Measurements from ENCODE around the gene KCNK13.
"Not testable (repeated sequence)": the region's sequence is repeated elsewhere in the genome, so short reads cannot be mapped to it uniquely, and the experiment has no call there.

The KCNK13 gene

GRCh38 chr14:90060965-90061684 lies 669 bp upstream of the KCNK13 start:
- DNase-seq (ENCODE audit: low spot score): no peak

DNA sequence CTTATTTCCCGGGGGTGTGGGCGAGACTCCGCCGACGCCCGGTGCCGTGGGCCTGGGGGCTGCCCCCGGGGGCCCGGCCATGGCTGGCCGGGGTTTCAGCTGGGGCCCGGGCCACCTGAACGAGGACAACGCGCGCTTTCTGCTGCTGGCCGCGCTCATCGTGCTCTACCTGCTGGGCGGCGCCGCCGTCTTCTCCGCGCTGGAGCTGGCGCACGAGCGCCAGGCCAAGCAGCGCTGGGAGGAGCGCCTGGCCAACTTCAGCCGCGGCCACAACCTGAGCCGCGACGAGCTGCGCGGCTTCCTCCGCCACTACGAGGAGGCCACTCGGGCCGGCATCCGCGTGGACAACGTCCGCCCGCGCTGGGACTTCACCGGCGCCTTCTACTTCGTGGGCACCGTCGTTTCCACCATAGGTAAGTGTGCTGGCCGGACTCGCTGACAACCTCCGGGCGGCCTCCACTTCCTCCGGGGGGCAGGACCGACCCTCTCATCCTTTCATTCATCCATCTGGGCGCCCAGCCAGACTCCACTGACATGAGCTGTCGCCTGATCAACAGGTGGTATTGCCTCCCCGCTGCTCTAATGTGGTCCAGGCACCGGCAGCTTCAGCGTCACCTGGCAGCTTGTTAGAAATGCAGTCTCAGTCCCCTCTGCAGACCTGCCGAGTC lies 467 bp downstream of the KCNK13 start:
- no peak for DNase-seq (ENCODE audit: low spot score)

DNA sequence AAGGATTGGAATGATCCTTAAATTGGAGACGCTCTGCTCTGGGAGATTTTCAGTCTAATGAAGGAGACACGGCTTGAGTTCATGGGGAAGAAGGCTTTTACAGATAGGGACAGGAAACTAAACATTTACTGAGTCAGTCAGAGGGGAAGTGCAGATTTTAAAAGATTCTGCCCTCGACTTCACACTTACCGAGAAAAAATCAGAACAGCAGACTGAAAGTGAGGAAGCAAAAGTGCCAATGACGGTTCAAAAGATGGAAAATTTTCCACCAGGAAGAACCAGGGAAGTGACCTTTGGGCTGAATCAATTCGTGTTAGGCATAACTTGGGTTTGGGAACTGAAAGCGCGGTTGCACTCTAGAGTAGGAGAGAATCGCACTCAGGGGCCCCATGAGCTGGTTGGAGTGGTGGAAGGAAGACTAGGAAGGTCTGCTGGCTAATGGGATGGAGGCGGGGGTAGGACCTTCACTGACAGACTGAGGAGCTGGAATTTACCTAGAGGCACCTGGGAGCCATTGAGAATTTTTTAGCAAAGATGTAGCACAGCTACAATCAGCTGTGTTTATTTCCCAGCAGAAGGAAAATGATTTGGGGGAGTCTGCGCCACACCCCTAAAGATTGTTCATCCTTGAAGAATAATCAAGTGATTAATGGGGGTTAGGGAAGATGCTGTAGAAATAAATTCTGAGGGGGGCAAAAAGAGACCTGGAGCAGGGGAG lies 1.2 kb downstream of the KCNK13 start:
- DNase-seq (ENCODE audit: low spot score): no peak

GRCh38 chr14:90072350-90072749 lies 10.6 kb downstream of the KCNK13 start:
- no peak for DNase-seq (ENCODE audit: low spot score)

DNA sequence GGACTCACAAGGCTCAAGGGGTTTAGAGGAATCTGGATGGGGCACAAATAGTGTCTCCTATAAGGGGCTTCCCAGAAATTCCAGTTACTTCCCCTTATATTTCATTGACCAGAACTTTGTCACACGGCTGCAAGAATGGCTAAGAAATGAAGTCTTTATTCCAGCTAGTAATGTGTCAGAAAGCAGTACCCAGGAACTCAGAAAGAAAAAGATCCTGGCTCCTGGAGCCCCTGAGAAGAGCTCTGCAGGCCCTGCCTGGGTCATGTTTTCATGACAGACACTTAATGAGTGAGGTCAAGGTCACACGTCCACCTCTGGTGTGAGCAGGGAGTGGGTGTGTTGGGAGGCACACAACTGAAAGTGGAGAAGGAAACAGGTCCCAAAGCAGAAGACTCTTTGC lies 17.8 kb downstream of the KCNK13 start:
- no peak for DNase-seq (ENCODE audit: low spot score)

DNA sequence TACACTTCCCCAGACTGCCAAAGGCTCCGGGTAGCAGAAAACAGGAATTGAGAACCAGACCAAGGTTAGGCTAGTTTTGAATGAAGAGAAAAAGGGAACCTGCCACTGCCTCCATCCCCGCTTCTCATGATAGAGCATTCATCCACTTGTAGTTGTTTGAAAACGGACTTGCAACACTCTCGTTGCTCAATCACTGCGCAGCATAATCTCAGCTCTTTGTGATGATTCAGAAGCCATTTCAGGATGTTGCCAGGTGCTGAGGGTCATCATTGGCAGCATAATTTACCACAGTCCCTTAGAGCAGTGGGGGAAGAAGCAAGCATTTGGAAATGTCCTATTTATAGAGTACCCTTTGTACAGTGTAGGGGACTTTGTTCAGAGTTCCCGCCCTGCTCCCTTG lies 25.6 kb downstream of the KCNK13 start:
- peak; percentile 81 for DNase-seq (ENCODE audit: low spot score)

DNA sequence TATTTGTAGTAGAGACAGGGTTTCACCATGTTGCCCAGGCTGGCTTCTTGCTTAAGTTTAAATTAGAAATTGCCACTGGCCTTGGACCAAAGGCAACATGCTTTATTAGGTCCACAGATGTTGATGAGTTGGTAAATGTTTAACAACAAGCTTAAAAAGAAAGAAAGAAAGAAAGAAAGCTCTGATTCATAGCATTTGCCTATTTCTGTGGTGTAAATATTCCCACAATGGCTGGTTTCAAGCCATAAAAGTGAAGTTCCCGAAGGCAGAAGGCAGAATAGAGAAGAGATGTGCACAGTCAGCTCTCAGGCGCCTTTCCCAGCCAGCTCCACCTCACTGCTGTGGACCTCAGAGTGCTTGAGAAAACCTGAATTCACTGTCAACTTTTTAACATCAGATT lies 26.4 kb downstream of the KCNK13 start:
- no peak for DNase-seq (ENCODE audit: low spot score)

DNA sequence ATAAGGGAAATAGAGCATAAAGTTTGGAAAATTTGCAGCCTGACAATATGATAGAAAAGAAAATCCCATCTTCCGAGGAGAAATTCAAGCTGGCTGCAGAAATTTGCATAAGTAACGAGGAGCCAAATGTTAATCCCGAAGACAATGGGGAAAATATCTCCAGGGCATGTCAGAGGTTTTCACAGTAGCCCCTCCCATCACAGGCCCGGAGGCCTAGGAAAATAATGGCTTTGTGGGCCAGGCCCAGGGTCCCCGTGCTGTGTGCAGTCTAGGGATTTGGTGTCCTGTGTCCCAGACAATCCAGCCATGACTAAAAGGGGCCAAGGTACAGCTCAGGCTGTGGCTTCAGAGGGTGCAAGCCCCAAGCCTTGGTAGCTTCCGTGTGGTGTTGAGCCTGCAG lies 27.7 kb downstream of the KCNK13 start:
- not testable (repeated sequence) for DNase-seq (ENCODE audit: low spot score)

- no peak for DNase-seq (ENCODE audit: low spot score)
These were observed 29.6 kb downstream of the KCNK13 start for GRCh38 chr14:90091393-90091792.

DNA sequence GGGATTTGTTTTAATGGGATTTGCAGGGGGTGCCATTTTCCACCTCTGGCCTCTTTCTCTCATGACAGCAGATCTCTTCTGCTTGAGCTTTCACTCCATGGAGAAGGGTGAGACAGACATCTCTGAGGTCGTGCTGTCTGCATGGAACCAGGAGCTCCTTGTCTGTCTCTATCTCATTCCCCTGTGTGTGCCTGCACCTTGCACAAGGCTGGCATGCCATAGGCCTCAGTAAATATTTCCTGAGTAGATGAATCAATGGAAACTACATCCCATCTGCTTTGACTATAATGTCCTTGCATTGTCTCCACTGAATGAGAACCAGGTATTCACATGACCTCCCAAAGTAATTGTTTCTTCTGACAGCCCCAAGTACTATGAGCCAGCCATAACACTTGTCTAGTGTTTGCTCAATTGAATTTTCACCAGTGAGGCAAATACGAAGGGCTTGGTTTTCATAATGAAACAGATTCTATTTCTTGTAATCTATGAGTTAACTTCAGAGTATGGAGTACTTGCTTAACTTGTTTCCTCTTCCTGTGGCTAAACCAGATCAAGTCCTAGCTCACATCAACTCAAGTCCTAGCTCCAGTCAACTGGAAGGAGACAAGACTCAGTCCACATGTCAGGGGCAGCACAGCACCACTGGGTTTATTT lies 32.3 kb downstream of the KCNK13 start:
- DNase-seq (ENCODE audit: low spot score): no peak

- DNase-seq (ENCODE audit: low spot score): no peak
These were observed 33.3 kb downstream of the KCNK13 start for GRCh38 chr14:90095096-90095495.

DNA sequence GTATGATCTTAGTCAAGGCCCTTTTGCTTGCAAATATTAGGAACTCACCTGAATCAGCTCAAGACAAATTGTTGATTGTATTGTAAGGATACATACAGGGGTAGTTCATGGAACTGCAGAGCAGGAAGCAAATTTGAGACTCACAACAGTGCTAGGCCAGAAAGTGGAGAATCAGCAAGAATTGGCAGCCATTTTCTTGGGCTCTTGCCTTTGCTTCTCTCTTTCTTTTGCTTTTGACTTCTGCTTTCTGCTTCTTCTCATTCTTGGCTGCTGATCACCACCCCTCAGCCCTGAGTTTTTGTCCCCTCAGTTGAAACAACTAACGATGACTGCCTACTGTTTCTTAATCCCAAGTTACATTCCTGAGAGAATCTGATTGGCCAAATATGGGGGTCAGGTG lies 34.8 kb downstream of the KCNK13 start:
- DNase-seq (ENCODE audit: low spot score): no peak

- no peak for DNase-seq (ENCODE audit: low spot score)
These were observed 42.0 kb downstream of the KCNK13 start for GRCh38 chr14:90103808-90104207.

DNA sequence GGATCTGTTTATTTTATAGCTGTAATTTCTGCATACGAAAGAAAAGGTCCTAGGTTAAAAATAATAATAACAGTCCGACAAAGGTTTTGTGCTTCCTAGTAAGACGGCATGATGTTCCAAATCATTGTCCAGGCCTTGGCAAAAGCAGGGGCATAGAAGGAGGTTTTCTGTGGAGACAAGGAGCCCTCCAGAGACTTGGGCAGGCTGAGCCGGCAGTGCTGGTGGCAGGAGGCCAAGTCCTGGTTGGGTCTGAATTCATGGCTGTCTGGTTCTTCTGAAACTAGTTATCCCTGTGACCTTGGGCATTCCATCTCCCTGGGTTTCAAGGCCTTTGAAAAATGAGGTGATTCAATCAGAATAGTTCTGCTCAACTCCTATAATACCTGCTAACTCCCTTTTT lies 44.0 kb downstream of the KCNK13 start:
- DNase-seq (ENCODE audit: low spot score): peak; percentile 54

GRCh38 chr14:90107789-90108188 lies 46.0 kb downstream of the KCNK13 start:
- peak; percentile 53 for DNase-seq (ENCODE audit: low spot score)

DNA sequence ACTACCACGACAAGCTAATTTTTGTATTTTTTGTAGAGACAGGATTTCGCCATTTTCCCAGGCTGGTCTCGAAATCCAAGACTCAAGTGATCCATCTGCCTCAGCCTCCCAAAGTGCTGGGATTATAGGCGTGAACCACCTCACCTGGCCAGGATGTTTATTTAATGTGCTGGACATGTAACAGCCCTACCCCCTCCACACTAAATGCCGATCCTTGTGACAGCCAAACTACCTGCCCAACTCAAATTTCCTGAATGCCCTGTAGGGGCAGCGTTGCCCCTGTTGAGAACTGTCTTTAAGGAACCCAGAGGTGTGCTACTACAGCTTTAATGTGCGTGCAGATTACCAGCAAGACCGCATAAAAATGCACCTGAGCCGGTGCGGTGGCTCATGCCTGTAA lies 48.1 kb downstream of the KCNK13 start:
- no peak for DNase-seq (ENCODE audit: low spot score)

- DNase-seq (ENCODE audit: low spot score): no peak
These were observed 50.2 kb downstream of the KCNK13 start for GRCh38 chr14:90111895-90112534.

DNA sequence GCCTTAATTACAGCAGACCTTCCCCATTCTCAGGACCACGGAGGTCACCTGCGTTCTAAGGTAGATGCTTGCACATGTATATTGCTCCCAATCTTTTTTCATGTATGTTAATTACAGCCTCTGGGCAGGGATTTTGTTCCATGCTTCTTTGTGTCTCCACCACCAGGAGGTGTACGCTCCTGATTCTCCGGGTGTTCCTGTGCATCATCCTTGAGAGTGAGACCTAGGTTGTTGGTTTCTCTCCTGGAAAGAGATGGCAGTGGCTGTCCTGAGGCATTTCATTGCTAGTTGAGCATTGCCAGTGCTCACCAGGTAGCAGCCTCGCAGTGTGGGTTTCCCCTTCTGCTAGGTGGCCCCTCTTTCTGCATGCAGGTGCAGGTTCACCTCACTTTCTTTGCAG lies 52.8 kb downstream of the KCNK13 start:
- no peak for DNase-seq (ENCODE audit: low spot score)

- no peak for DNase-seq (ENCODE audit: low spot score)
These were observed 54.0 kb downstream of the KCNK13 start for GRCh38 chr14:90115780-90116179.

DNA sequence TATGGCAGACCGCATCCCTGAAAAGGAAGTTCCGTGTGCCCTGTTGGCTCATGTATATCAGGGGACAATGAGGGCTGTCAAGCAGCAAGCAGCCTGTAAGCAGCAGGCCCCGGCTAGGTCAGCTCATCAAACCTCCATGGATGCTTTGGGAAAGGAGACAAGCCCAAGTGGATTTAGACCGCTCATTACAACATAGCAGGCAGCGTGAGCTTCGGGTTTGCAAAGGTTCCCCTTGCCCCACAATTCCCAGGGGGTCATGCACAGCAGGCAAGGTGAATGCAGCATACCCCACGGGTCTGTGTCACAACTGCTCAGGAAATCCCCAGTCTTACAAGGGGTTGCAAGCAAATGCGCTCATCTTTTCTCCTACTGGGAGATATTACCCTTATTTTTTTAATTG lies 54.6 kb downstream of the KCNK13 start:
- no peak for DNase-seq (ENCODE audit: low spot score)

- no peak for DNase-seq (ENCODE audit: low spot score)
These were observed 56.2 kb downstream of the KCNK13 start for GRCh38 chr14:90118027-90118426.

DNA sequence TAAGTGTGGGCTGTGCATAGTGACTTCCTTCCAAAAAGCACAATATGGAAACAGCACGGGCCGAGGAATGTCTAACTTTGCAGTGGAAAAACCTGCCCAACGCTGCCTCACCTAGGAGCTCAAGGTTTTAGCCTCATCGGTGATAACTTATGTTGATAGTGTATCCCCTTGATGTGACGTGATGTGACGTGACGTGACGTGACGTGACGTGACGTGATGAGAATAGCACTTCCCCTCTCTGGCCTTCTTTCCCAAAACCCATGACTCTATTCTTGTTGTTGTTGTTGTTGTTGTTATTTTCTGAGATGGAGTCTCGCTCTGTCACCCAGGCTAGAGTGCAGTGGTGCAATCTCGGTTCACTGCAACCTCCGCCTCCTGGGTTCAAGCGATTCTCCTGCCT lies 64.5 kb downstream of the KCNK13 start:
- no peak for DNase-seq (ENCODE audit: low spot score)

Measured in Ammon's horn (tissue), 1 donor.